ENCODE measurements around the gene GGCX.
"Not testable (repeated sequence)": the region's sequence is repeated elsewhere in the genome, so short reads cannot be mapped to it uniquely, and the experiment has no call there.

GGCX gene

GRCh38 chr2:85561280-85562212 is at the start of gene GGCX:
TSS of gene GGCX (minus strand) at chr2:85561493. CDS start at chr2:85561428, 65 bp downstream.
- DNase-seq = peak; percentile 95

- DNase-seq = no peak
These were observed 46.2 kb upstream of the GGCX start for GRCh38 chr2:85607268-85608215.

DNA sequence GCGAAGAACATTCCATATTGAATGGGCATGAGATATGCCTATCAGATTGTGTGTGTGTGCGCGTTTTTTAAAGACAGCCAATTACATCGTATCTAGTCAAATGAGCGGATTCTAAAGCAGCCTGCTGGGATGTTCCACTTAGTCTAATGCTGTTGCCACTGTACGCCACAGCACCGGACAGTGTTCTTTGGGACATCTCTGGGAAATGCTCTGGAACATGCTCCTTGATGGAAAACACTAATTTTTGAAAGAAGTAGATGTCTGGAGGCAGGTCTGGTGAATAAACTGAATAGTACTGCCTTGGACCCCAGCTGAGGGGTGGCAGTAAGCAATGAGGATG is 44.8 kb upstream of the GGCX start:
- DNase-seq = no peak

DNA sequence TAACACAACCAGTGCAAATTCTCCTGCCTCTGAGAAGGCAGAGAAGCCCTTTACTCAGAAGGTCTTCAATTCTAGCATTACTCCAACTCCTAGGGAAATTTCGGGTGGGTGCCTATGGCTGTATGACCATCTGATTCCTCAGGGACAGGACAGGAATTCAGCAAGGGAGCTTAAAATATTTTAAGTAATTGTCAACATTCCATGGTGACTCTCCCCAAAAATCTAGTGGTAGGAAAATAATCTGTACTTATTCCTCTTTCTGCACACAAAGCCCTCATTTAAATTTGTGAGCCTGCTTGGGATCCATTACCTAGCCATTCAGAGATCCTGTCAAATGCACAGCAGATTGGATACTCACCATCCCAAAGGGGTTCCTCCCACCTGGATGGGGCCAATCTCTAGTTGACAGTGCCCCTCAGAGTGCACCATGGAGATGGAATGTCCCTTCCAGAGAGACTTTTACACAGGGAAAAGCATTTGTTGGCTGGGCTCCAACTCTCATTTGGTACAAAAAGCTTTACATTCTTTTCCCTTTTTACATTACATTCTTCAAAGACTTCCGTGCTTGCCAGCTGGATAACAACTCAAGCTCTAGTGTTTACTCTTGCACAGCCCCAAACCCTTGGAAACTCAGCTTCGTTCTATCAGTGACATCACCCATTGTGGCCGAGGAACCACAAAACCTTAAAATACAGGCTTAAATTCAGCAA is 44.3 kb upstream of the GGCX start:
- DNase-seq = no peak

- no peak for DNase-seq
These were observed 43.5 kb upstream of the GGCX start for GRCh38 chr2:85604568-85605339.

DNA sequence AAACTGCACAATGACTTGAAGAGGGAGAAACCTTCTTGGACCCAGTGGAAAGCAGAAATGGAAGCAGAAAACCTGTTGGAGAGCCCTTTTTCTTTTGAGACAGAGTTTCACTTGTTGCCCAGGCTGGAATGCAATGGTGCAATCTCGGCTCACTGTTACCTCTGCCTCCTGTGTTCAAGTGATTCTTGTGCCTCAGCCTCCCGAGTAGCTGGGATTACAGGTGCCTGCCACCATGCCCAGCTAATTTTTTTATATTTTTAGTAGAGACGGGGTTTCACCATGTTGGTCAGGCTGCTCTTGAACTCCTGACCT is 42.8 kb upstream of the GGCX start:
- not testable (repeated sequence) for DNase-seq

DNA sequence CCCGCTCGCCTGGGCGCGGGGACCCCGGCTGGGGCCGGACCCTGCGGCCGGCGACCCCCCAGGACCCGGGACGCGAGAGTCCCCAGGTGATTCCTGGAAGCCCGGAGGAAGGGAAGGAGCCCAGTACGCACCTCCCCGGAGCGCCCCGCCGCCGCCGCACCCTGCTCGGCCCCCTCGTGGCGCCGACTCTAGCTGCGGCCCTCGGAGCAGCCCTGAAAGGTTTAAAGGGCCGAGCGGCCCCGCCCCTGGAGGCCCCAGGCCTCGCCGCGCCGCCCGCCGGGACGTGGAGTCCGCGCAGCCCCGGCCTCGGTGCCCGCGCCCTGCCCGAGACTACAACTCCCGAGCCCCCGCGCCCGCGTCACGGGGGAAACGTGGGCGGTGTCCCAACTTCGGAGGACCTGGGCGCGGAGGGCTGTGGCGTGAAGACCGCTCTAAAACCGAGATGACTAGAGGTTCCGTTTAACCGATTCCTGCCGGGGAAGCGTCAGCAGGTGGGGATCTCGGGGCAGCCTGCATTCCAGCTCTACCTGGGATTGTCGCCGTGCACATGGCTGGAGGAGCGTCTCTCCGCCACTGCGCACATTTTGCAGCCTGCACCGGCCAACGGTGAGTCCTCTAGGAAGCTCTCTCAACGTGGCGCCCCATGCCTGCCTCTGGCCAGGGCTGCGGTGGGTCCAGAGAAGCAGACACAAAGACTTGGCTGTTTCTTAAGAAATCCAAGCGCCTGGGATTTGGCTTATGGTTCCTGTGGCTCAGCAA is 41.4 kb upstream of the GGCX start, which contains the start of gene TMEM150A:
TMEM150A (minus strand) TSS at position 223 of the 759 bp plus-strand sequence. CDS start 750 bp downstream, outside the sequence.
- peak; percentile 92 for DNase-seq

DNA sequence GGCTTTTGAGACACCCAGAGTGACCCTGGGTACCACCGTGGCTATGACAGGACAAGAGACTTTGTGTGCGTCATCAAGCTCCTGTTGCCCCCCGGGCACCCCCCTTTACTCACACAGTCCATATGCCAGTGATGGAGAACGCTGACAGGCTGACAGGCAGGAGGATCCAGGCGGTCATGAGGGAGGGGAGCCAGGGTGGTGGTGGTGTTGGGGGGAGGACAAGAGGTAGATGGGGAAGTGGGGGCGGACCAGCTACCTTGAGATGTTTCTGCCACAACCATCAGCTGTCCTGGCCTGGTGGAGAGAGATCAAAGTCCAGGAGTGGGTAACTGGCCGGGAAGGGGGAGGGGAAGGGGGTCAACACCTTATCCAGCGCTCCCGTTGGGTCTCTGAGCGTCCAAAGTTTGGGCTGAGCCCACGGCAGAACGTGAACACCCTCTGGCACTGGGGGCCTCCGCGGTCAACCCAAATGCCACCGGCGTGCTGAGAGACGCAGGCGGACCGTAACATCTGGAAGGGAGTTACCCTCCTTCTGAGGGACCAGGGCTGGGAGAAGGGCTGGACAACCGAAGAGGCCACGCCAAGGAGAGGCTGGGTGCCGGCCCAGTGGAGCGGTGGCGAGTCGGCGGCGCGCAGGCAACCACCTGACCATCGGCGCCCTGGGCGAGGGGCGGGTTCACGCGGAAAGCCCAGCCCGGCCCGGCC is 40.6 kb upstream of the GGCX start:
- DNase-seq = no peak

DNA sequence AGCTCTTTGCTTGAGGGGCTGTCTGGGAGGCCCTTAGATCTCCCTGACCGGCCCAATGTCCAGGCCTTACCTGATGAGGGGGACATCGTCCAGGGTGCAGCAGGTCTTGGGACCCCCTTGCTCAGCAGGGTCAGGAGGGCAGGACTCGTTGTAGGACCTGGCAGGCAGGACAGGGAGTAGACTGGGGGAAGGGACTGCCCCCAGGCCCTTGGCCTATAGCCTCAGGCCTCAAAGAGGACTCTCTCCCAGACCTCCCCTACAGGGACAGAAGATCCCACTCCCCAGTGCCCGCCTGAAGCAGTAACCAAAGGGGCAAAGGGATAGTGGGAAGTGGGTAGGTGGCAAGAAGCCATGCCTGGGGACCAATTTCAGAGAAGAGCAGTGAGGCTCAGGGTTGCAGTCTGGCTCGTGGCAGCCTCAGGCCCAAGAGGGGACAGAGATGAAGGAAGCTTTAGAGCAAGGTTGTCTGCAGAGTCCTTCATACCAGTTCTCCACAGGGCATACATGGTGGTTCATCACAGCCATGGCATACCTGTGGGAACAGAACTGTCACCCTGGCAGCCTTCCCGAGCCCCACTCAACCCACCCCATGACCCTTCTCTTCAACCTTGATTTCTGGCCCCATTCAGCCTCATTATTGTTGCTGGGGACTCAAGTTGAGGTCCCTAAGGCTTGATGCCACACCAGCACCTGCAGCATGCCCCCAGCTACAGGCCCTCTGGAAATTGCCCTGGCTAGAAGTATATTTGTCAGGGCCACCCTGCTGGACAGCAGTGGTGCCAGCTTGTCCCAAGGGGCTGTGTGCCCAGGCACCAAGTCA is 39.9 kb upstream of the GGCX start:
- no peak for DNase-seq

- no peak for DNase-seq
These were observed 38.9 kb upstream of the GGCX start for GRCh38 chr2:85600235-85600575.

DNA sequence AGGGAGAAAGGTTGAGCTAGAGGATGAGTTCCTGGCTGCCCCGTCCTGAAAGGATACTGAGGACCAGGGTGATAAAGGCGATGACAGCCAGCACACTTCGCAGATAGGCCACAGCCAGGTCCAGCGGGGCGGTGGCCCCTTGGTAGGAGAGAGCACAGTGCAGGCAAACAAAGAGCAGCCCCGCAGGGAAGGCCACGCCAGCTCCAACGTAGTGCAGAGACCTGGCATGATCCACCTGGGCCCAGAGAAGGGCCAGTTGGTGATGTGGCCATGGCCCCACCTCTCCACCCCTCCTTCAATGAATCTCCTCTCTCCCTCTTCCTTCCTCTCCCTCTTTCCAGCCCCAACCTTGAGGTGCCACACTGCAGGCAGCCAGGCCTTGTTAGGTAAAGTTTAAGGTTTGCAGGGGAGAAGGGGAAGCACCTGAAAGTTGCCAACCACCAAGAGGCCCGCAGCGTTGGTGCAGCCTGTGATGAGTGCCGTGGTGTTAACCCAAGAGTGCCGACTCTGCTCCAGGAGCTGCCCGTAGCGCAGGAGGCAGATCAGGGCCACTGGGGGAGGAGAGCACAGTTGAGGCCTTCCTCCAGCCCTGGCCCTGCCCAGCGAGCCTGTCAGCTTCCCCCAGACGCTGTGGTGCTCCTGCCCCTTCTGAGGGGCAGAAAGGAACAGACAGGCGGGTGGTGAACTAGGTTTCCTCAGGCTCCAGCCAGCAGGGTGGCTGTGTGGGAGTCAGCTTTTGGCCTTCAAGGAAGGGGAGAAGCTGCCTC is 38.4 kb upstream of the GGCX start:
- no peak for DNase-seq

DNA sequence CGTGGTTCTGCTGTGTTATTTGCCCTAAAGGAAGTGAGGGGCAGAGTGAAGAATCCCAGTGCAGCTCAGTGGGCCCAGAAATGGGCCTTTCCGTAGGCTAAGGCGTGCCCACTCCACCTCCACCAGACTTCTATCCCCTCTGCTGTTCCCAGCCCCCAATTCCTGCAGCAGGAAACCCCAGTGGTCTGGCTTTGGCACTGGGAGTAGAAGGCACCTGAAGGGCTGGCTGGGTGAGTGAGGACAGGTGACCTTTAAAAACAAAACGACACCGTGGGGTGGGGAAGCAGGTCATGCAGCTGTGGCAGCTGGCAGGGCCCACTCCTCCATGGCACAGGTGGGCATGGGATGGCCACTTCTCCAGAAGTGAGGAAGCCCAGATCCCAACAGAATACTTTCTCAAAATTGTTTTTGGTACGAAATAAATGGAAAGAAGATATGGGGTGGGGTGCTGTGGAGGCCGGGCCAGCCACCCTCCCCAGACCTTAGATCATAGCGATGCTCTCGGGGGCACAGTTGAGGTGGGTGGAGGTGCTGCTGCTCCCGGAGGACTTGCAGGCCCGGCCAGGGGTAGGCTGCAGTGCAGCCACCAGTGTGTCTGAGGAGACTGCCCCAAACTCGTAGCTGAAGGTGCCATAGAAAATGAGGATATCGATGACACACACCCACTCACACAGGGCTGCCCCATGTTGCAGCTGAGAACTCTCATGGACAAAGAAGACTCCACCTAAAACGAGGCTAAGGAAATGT is 37.5 kb upstream of the GGCX start:
- no peak for DNase-seq

- DNase-seq = no peak
These were observed 35.9 kb upstream of the GGCX start for GRCh38 chr2:85597241-85597640.

DNA sequence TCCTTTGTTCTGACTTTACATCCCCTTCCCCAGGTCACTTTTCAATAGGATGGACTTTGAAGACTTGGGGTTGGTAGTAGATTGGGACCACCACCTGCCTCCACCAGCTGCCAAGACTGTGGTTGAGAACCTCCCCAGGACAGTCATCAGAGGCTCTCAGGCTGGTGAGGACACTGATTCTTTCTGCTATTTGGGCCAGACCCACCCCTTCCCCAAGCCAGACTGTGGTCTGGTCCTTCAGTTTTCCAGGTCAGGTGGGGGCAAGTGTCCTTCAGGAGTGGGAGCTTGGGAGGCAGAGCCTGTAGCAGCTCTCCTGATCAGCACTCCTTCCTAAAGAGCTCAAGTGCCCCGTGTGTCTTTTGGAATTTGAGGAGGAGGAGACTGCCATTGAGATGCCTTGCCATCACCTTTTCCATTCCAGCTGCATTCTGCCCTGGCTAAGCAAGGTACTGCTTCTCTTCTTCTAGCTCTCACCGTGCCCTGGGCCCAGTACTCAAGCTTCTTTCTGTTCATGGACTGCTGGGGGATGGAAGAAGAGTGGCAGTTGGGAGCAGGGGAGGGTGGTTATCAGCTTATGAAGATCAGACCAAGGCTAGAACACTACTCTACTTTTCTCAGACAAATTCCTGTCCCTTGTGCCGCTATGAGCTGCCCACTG is 35.3 kb upstream of the GGCX start:
- DNase-seq = no peak

GRCh38 chr2:85596026-85596333 is 34.7 kb upstream of the GGCX start:
- DNase-seq = no peak

DNA sequence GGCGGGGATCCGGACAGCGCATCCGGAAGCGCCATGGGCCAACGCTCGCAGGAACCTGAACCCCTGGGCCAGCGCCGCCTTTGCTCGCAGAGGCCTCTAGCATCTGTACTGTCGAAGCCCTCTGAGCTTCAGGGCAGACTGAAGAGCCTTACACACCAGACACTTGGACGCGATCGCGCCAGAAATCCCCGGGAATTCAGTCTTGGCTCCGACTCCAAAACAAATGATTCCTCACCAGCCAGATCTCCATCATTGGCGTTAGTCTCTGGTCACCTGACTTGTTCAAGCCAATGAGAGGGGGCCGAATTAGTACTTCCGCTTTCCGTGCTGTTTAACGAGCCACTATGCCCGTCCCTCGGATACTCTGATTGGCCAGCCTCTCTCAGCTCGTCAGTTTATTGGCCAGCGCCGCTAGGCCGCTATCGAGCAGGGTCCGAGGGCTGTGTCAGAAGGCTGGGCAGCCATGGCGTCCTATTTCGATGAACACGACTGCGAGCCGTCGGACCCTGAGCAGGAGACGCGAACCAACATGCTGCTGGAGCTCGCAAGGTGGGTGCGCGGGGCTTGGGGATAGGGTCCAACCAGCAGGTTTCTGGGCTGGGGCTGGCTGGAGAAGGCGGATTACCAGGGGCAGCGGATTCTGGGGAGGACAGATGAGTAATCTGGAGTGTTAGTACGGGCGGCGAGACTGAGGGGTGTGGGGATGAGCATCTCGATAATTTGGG is 34.2 kb upstream of the GGCX start, which contains the start of gene RNF181:
RNF181 (plus strand) TSS at position 445 of the 725 bp plus-strand sequence; CDS start at position 464, 19 bp downstream.
- peak; percentile 89 for DNase-seq

DNA sequence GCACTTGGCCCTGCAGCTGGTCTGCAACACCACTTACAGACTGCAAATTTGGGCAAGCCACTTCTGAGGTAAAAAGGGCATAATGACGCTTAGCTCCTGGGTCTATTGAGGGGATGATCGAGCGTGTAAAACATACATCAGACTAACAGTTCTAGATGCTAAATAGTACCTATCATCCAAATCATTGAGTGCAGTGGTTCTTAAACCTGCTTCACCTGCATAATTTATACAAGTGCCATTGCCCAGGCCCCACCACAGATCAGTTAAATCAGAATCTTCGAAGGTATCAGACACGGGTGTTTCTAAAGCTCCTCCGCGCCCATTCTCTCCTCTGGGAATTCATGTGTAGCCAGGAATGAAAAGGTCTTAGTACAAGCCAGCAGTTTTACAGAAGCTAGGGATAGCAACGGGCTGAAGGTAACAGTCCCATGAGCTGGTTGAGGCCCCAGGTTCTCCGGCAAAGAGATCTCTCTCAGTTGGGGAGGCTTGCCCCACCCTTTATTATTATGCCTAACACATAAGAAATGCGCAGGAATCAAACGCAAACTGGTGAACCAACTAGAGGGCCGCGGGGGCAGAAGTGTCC is 33.5 kb upstream of the GGCX start:
- no peak for DNase-seq
